Activated T-helper 2 cell treated with anti-CD3 and anti-CD28 coated beads, Interferon-gamma antibody, Interleukin-2, Interleukin-4, amounts not matched to agents 10 μg/mL and 5 μg/mL and 100 μg/mL, durations not matched to agents 14 hours and 24 hours and 36 hours (primary cell): ENCODE data around the gene KLHL28. TPM values are rescaled to one million over a fixed set of nuclear protein-coding genes. Genes with fewer than 3 reads are reported as not detected.
"Not testable (repeated sequence)": the region's sequence is repeated elsewhere in the genome, so short reads cannot be mapped to it uniquely, and the experiment has no call there.

Experiments
- DNase-seq: peaks from one replicate; pipeline ENCODE4 v3.0.0; 2021; ENCODE audit warnings: low spot score
- H3K27ac Mint-ChIP-seq: one replicate; pipeline ENCODE4 v1.8.0; 2021; ENCODE audit warnings: mixed read lengths
- H3K27me3 Mint-ChIP-seq: one replicate; pipeline ENCODE4 v1.8.0; 2021; ENCODE audit warnings: low read depth, mixed read lengths
- H3K36me3 Mint-ChIP-seq: one replicate; pipeline ENCODE4 v1.8.0; 2021; ENCODE audit warnings: low read depth, mixed read lengths
- H3K4me1 Mint-ChIP-seq: one replicate; pipeline ENCODE4 v1.8.0; 2021; ENCODE audit warnings: low read depth, mixed read lengths
- H3K4me3 Mint-ChIP-seq: one replicate; pipeline ENCODE4 v1.8.0; 2021; ENCODE audit warnings: low read depth, mild to moderate bottlenecking, moderate library complexity, mixed read lengths
- H3K9me3 Mint-ChIP-seq: one replicate; pipeline ENCODE4 v1.8.0; 2021; ENCODE audit warnings: mixed read lengths
- intact Hi-C: fragments of 100-400 bp; cut with micrococcal nuclease; formaldehyde crosslinking; loops from one replicate; pipeline ENCODE4 v1.15.1; 2023
- total RNA-seq: library from RNA; stranded (reverse); gene quantifications from 2 replicates; pipeline ENCODE4 v1.2.3, GENCODE V29; 2022

KLHL28 gene
- total RNA-seq, 1 donor from 2014 or later, result 17.3 TPM

DNA sequence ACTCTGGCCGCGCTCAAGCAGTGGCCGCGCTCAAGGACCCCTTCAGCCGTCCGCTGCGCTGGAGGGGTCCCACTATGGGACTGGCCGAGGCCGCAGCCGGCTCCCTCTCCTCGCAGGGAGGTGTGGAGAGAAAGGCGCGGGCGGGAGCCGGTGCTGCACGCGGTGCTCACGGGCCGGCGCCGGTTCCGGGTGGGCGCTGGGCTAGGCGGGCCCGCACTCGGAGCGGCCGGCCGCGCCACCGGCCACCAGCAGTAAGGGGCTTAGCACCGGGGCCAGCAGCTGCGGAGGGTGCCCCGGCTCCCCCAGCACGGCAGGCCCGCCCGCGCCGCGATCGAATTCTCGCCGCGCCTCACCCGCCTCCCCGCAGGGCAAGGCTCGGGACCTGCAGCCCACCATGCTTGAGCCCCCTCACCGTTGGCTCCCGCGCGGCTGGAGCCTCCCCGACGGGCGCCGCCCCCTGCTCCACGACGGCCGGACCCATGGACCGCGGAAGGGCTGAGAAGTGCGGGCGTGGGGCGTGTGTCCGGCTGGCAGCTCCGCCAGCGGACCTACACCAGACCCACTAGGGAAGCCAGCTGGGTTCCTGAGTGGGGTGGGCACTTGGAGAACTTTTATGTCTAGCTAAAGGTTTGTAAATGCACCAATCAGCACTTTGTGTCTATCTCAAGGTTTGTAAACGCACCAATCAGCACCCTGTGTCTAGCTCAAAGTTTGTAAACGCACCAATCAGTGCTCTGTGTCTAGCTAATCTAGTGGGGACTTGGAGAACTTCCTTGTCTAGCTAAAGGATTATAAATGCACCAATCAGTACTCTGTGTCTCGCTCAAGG is 49.5 kb downstream of the KLHL28 start:
- Mint-ChIP-seq H3K4me3 (peak overlapping the region; percentile 30), H3K36me3 (peaks cover 4% of the 10 kb centered on the region), H3K27ac (no peak overlapping the region), H3K27me3 (peaks cover 33% of the 10 kb centered on the region), H3K4me1 (peaks cover 3% of the 10 kb centered on the region), H3K9me3 (peaks cover 5% of the 10 kb centered on the region)
- intact Hi-C loops, result no loop called here
- no peak for DNase-seq

DNA sequence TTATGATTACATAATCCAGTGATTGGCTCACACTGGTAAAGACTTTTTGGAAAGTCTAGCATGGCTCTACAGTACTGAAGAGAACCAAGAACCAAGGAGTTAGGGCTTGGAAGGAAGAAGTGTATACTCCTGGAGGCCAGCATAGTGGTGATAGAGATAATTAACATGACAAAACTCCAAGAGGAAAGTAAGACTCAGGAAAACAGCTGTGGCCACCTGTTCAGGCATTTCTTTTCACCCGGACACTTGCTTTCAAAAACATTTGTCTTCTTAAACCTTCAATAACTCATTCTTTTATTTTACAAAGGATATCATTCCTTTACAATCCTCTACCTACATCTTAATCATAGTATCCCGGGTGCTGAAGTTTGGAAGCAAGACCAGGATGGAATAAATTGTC is 50.9 kb downstream of the KLHL28 start:
- intact Hi-C loops, result no loop called here
- H3K27me3 Mint-ChIP-seq, result peaks cover 33% of the 10 kb centered on the region
- peaks cover 4% of the 10 kb centered on the region for H3K36me3 Mint-ChIP-seq
- peaks cover 5% of the 10 kb centered on the region for H3K9me3 Mint-ChIP-seq
- H3K27ac Mint-ChIP-seq, result no peak overlapping the region
- H3K4me1 Mint-ChIP-seq, result peaks cover 3% of the 10 kb centered on the region
- H3K4me3 Mint-ChIP-seq, result peak overlapping the region; percentile 45
- DNase-seq, result no peak

GRCh38 chr14:44901696-44902095 is 60.1 kb downstream of the KLHL28 start:
- H3K27me3 Mint-ChIP-seq, result no peaks in the 10 kb centered on the region
- peaks cover 4% of the 10 kb centered on the region for H3K36me3 Mint-ChIP-seq
- intact Hi-C loops, result no loop called here
- H3K9me3 Mint-ChIP-seq, result peaks cover 4% of the 10 kb centered on the region
- H3K27ac Mint-ChIP-seq, result no peak overlapping the region
- DNase-seq, result no peak
- peaks cover 10% of the 10 kb centered on the region for H3K4me1 Mint-ChIP-seq
- no peak overlapping the region for H3K4me3 Mint-ChIP-seq

- DNase-seq, result no peak
- Mint-ChIP-seq H3K27me3 (no peaks in the 10 kb centered on the region), H3K9me3 (peaks cover 9% of the 10 kb centered on the region), H3K4me3 (peak overlapping the region; percentile 92), H3K36me3 (peaks cover 4% of the 10 kb centered on the region), H3K4me1 (peaks cover 12% of the 10 kb centered on the region), H3K27ac (peak overlapping the region; percentile 61)
- intact Hi-C loops, result no loop called here
These were observed 63.2 kb downstream of the KLHL28 start for GRCh38 chr14:44898551-44898950.

GRCh38 chr14:44897845-44898151 is 63.9 kb downstream of the KLHL28 start:
- H3K27ac Mint-ChIP-seq, result peak overlapping the region; percentile 63
- intact Hi-C loops, result loop anchor here (1.0 to 2.0 kb wide), 4 partner anchors 64 to 355 kb away; partner anchors contain the start of genes FKBP3, KLHL28, MIS18BP1 and PRPF39

GRCh38 chr14:44897041-44897844 is 64.5 kb downstream of the KLHL28 start:
- Mint-ChIP-seq H3K36me3 (peaks cover 5% of the 10 kb centered on the region), H3K9me3 (peaks cover 17% of the 10 kb centered on the region), H3K4me1 (peaks cover 13% of the 10 kb centered on the region), H3K27me3 (no peaks in the 10 kb centered on the region), H3K27ac (peak overlapping the region; percentile 92), H3K4me3 (peak overlapping the region; percentile 92)
- intact Hi-C loops, result loop anchor here (1.0 to 2.0 kb wide), 4 partner anchors 64 to 356 kb away; partner anchors contain the start of genes FKBP3, KLHL28, MIS18BP1 and PRPF39
- peak; percentile 86 for DNase-seq

More at GRCh38 chr14:44897845-44898151, 63.9 kb downstream of the KLHL28 start:
- no peak for DNase-seq
- Mint-ChIP-seq H3K36me3 (peaks cover 4% of the 10 kb centered on the region), H3K27me3 (no peaks in the 10 kb centered on the region), H3K4me3 (peak overlapping the region; percentile 92), H3K9me3 (peaks cover 12% of the 10 kb centered on the region), H3K4me1 (peaks cover 12% of the 10 kb centered on the region)

- peaks cover 24% of the 10 kb centered on the region for H3K9me3 Mint-ChIP-seq
These were observed 65.3 kb downstream of the KLHL28 start for GRCh38 chr14:44896275-44897040.

DNA sequence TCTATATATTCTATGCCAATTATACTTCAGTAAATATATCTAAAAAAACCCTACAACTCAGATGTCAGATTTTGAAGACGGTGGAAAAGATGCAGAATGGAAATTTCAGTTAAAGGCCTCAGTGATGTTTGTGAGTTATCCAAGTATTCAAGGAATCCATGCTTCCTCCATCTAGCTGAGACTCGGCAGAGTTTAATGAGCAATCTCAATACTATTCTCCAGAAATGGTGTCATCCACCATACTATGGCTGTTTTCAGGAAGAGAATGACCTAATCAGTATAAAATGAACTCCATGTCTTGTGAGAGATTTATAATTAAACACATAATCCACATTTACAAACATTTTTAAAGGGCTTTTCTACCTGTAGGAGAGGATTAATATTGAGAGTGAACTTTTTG is 66.0 kb downstream of the KLHL28 start:
- H3K36me3 Mint-ChIP-seq, result peaks cover 11% of the 10 kb centered on the region
- H3K27me3 Mint-ChIP-seq, result no peaks in the 10 kb centered on the region
- intact Hi-C loops, result loop anchor here (2.0 kb wide), 1 partner anchor 357 kb away; the partner anchor contains the start of gene MIS18BP1
- H3K27ac Mint-ChIP-seq, result no peak overlapping the region
- no peak for DNase-seq
- H3K4me3 Mint-ChIP-seq, result no peak overlapping the region
- peaks cover 26% of the 10 kb centered on the region for H3K9me3 Mint-ChIP-seq
- H3K4me1 Mint-ChIP-seq, result peaks cover 20% of the 10 kb centered on the region

More at GRCh38 chr14:44896275-44897040, 65.3 kb downstream of the KLHL28 start:
- peak overlapping the region; percentile 92 for H3K27ac Mint-ChIP-seq
- H3K4me3 Mint-ChIP-seq, result peak overlapping the region; percentile 92
- H3K4me1 Mint-ChIP-seq, result peaks cover 18% of the 10 kb centered on the region
- H3K27me3 Mint-ChIP-seq, result no peaks in the 10 kb centered on the region
- H3K36me3 Mint-ChIP-seq, result peaks cover 11% of the 10 kb centered on the region
- intact Hi-C loops, result loop anchor here (1.0 to 2.0 kb wide), 4 partner anchors 65 to 356 kb away; partner anchors contain the start of genes FKBP3, KLHL28, MIS18BP1 and PRPF39
- DNase-seq, result no peak

DNA sequence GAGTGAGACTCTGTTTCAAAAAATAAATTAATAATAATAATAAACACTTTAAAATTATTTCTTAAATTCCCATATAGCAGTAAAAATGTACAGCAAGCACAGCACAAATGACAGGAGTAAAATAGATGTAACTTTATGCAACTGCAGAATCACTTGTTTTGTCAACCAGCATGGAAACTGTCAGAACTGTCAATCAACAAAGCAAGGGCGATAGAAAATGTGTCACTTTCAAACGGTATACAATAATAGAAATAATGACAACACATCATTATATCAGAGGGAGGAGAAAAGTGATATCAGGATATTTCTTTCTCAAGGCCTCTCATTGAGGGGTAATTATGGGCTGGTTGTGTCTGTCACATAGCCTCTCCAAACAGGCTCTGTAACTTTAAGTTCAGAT is 68.2 kb downstream of the KLHL28 start:
- no peak overlapping the region for H3K27ac Mint-ChIP-seq
- peaks cover 20% of the 10 kb centered on the region for H3K4me1 Mint-ChIP-seq
- no peaks in the 10 kb centered on the region for H3K27me3 Mint-ChIP-seq
- DNase-seq, result no peak
- intact Hi-C loops, result no loop called here
- H3K9me3 Mint-ChIP-seq, result peaks cover 28% of the 10 kb centered on the region
- H3K36me3 Mint-ChIP-seq, result peaks cover 11% of the 10 kb centered on the region
- no peak overlapping the region for H3K4me3 Mint-ChIP-seq

DNA sequence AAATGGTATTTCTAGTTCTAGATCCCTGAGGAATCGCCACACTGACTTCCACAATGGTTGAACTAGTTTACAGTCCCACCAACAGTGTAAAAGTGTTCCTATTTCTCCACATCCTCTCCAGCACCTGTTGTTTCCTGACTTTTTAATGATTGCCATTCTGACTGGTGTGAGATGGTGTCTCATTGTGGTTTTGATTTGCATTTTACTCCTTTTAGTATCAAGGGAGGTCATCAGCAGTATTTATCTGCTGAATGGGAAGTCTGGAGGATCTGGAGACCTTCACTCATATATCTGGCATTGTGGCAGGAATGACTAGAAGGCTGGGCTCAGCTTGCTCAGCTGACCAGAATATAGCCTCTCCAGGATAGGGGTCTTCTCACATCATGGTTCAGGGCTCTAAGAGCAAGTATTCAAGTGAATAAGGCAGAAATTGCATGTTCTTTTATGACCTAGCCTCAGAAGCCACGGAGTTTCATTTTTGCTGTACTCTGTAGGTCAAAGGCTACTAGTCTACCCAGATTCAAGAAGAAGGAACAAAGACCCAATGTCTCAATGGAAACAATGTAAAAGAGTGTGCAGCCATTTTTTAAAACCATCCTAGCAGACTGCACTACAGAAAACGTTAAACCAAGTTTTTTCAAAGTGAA is 69.9 kb downstream of the KLHL28 start:
- H3K4me1 Mint-ChIP-seq, result peaks cover 12% of the 10 kb centered on the region
- H3K36me3 Mint-ChIP-seq, DNase-seq, intact Hi-C loops, H3K4me3 Mint-ChIP-seq, H3K27me3 Mint-ChIP-seq: not testable (repeated sequence)
- H3K27ac Mint-ChIP-seq, result peak overlapping the region; percentile 64
- H3K9me3 Mint-ChIP-seq, result peaks cover 31% of the 10 kb centered on the region

GRCh38 chr14:44889595-44890471 is 71.9 kb downstream of the KLHL28 start:
- Mint-ChIP-seq H3K9me3 (peaks cover 28% of the 10 kb centered on the region), H3K27me3 (no peaks in the 10 kb centered on the region), H3K4me3 (no peak overlapping the region), H3K4me1 (peaks cover 9% of the 10 kb centered on the region), H3K36me3 (peaks cover 7% of the 10 kb centered on the region), H3K27ac (no peak overlapping the region)
- intact Hi-C loops, result no loop called here
- no peak for DNase-seq
